Astrocyte of the cerebellum (primary cell): ENCODE measurements around the gene CNTNAP2.

Experiments used
- DNase-seq: peaks from one replicate; pipeline ENCODE4 v3.0.0-alpha.2; 2011; ENCODE audit warnings: low read depth
- H3K4me3 ChIP-seq: 2 replicates; pipeline ENCODE4 v1.5.1; 2011; ENCODE audit warnings: mild to moderate bottlenecking, low read depth, low read length, moderate library complexity
- CTCF ChIP-seq: IDR thresholded peaks from 2 replicates; pipeline ENCODE4 v1.5.1; 2012; ENCODE audit warnings: low read length, low read depth, moderate library complexity, mild to moderate bottlenecking; ENCODE audit errors: missing control alignments
- in situ Hi-C: cut with HindIII; loops from 2 replicates; pipeline ENCODE4 v1.10.0; 2017; ENCODE audit warnings: low sequenced_read_pairs

The CNTNAP2 gene

GRCh38 chr7:147483634-147484292 is 1367.2 kb downstream of the CNTNAP2 start:
- in situ Hi-C loops = no loop called here
- no peak overlapping the region for H3K4me3 ChIP-seq
- no peak for TF ChIP-seq CTCF
- DNase-seq = no peak

- DNase-seq = no peak
- in situ Hi-C loops = no loop called here
- TF ChIP-seq CTCF = no peak
- H3K4me3 ChIP-seq = no peak overlapping the region
Measured at GRCh38 chr7:147485660-147486210, 1369.1 kb downstream of the CNTNAP2 start.

GRCh38 chr7:147492606-147493005 is 1376.0 kb downstream of the CNTNAP2 start:
- in situ Hi-C loops = no loop called here
- DNase-seq = no peak
- no peak overlapping the region for H3K4me3 ChIP-seq
- no peak for TF ChIP-seq CTCF

GRCh38 chr7:147496209-147496608 is 1379.6 kb downstream of the CNTNAP2 start:
- TF ChIP-seq CTCF = no peak
- in situ Hi-C loops = no loop called here
- H3K4me3 ChIP-seq = no peak overlapping the region
- DNase-seq = no peak

GRCh38 chr7:147497246-147497645 is 1380.6 kb downstream of the CNTNAP2 start:
- in situ Hi-C loops = no loop called here
- no peak for TF ChIP-seq CTCF
- no peak overlapping the region for H3K4me3 ChIP-seq
- no peak for DNase-seq

GRCh38 chr7:147498081-147498480 is 1381.5 kb downstream of the CNTNAP2 start:
- DNase-seq = no peak
- in situ Hi-C loops = no loop called here
- no peak for TF ChIP-seq CTCF
- H3K4me3 ChIP-seq = no peak overlapping the region
